GM12878 (cell line): Measurements from ENCODE around the gene FOXP1. TPM values are rescaled to one million over a fixed set of nuclear protein-coding genes. Genes with fewer than 3 reads are reported as not detected.

Experiments used
- ATAC-seq: fragments of 200-7000 bp; cut with Tn5 transposase; 3 replicates; pipeline ENCODE4 v1.9.1; 2020; ENCODE audit warnings: mild to moderate bottlenecking, moderate library complexity
- BruUV-seq: library from RNA; stranded (reverse); fragments of 400-500 nt; replicated peaks from 2 replicates; lab custom pipeline; 2021; lab: Mats Ljungman, UMichigan
- CTCF ChIA-PET: fragments of 300-600 bp; sonication (Branson Sonifier 250); formaldehyde crosslinking; extraction: SDS; loops from one replicate; lab custom pipeline; 2021; ENCODE audit warnings: inconsistent platforms; lab: Yijun Ruan, JAX
- POLR2A ChIA-PET: fragments of 350-600 bp; formaldehyde crosslinking; extraction: SDS; loops from one replicate; lab custom pipeline; 2021; ENCODE audit warnings: inconsistent platforms; lab: Charles Lee
- RAD21 ChIA-PET: fragments of 300-600 bp; sonication (Branson Sonifier 250); formaldehyde crosslinking; loops from one replicate; lab custom pipeline; 2023; ENCODE audit warnings: antibody characterized with exemption; ENCODE audit not compliant: unreplicated experiment; lab: Charles Lee
- SMC1A ChIA-PET: fragments of 300-600 bp; sonication (Branson Sonifier 250); formaldehyde crosslinking; loops from one replicate; lab custom pipeline; 2023; ENCODE audit not compliant: unreplicated experiment, uncharacterized antibody; lab: Charles Lee
- DNase-seq: peaks from one replicate; pipeline ENCODE4 v3.0.0-alpha.2; 2011; ENCODE audit warnings: low read depth, low spot score
- FAIRE-seq: peaks from 3 replicates; lab custom pipeline; 2011; peaks lifted over from hg19 to GRCh38; lab: Jason Lieb, UNC
- H2AFZ ChIP-seq: 2 replicates; pipeline ENCODE4 v1.6.0; 2011; ENCODE audit warnings: low read depth, low read length, control low read depth; ENCODE audit not compliant: control insufficient read depth
- H3K27ac ChIP-seq: 2 replicates; pipeline ENCODE4 v1.5.1; 2011; ENCODE audit warnings: control low read depth; ENCODE audit not compliant: control insufficient read depth, insufficient read depth
- H3K27me3 ChIP-seq, 2 experiments: replicated peaks in 1 of 2; 2 replicates each; pipeline versions ENCODE4 v1.6.0 to v1.6.1; 2011; ENCODE audit warnings: low read length in 1 of 2; ENCODE audit not compliant: control insufficient read depth in 2 of 2, insufficient read depth in 2 of 2
- H3K36me3 ChIP-seq, 2 experiments: 2 replicates each; pipeline ENCODE4 v1.5.1; 2011; ENCODE audit warnings: low read length in 1 of 2; ENCODE audit not compliant: control insufficient read depth in 2 of 2, insufficient read depth in 2 of 2
- H3K4me1 ChIP-seq: 2 replicates; pipeline ENCODE4 v1.6.1; 2011; ENCODE audit warnings: mild to moderate bottlenecking, low read length, moderate library complexity, mixed read lengths; ENCODE audit not compliant: control insufficient read depth, insufficient read depth
- H3K4me2 ChIP-seq: 2 replicates; pipeline ENCODE4 v1.6.0; 2011; ENCODE audit warnings: control low read depth; ENCODE audit not compliant: control insufficient read depth, insufficient read depth
- H3K4me3 ChIP-seq: fragments of 200-600 bp; sonication (generic); 2 replicates; pipeline ENCODE4 v1.5.1; 2016
- H3K79me2 ChIP-seq: 2 replicates; pipeline ENCODE4 v1.6.0; 2011; ENCODE audit warnings: low read length; ENCODE audit not compliant: control insufficient read depth, insufficient read depth
- H3K9ac ChIP-seq: 2 replicates; pipeline ENCODE4 v1.8.0; 2011; ENCODE audit warnings: low read length, control low read depth, mixed read lengths; ENCODE audit not compliant: control insufficient read depth, insufficient read depth
- H3K9me3 ChIP-seq: replicated peaks from 3 replicates; pipeline ENCODE4 v1.5.1; 2011; ENCODE audit warnings: mild to moderate bottlenecking, low read length; ENCODE audit not compliant: control insufficient read depth, insufficient read depth
- H4K20me1 ChIP-seq: 2 replicates; pipeline ENCODE4 v1.6.0; 2011; ENCODE audit not compliant: control insufficient read depth, insufficient read depth
- GATAD2B ChIP-seq: fragments of 450-650 bp; conservative IDR thresholded peaks from 2 replicates; pipeline ENCODE4 v1.6.1; 2017; ENCODE audit warnings: low read depth, mild to moderate bottlenecking, moderate library complexity
- MAX ChIP-seq: IDR thresholded peaks from 2 replicates; pipeline ENCODE4 v1.6.1; 2012; ENCODE audit warnings: low read depth, low read length, improper control_type of control experiment
- NFXL1 ChIP-seq: fragments of 450-650 bp; IDR thresholded peaks from 2 replicates; pipeline ENCODE4 v1.6.1; 2017; ENCODE audit warnings: antibody characterized with exemption, mild to moderate bottlenecking, borderline replicate concordance
- WGBS: methylation state at CpG from one replicate; pipeline ENCODE4 v1.1.6; 2016; ENCODE audit warnings: low lambda C conversion rate; ENCODE audit not compliant: insufficient replicate concordance, insufficient coverage; ENCODE audit errors: missing lambda C conversion rate; 5-methylcytosine and 5-hydroxymethylcytosine counted together
- in situ Hi-C: fragments of 300-500 bp; cut with MboI; formaldehyde crosslinking; loops from 9 replicates; pipeline ENCODE4 v1.14.3; 2018; ENCODE audit warnings: mixed read lengths
- intact Hi-C: fragments of 100-400 bp; cut with micrococcal nuclease; formaldehyde crosslinking; loops from one replicate; pipeline ENCODE4 v1.14.2; 2022; ENCODE audit not compliant: unreplicated experiment
- polyA plus RNA-seq, 11 experiments: library from polyadenylated mRNA; depleted of rRNA in 4 of 11; unstranded in 6 of 11; stranded (reverse) in 5 of 11; fragments of >200 nt; fragmentation: Nextera tagmentation in 4 of 11; fragmentation: Illumina TruSeq in 1 of 11; extraction: Ambion mirVana in 4 of 11; extraction: Trizol in 1 of 11; gene quantifications; 1 replicate in 1 of 11; 2 replicates in 10 of 11; pipeline versions ENCODE4 v1.2.1 to v1.2.3, GENCODE V29; 2011 to 2016; ENCODE audit warnings: inconsistent platforms in 2 of 11, missing spikeins in 2 of 11, low read depth in 1 of 11
- total RNA-seq, 4 experiments: library from RNA; depleted of rRNA in 3 of 4; stranded (reverse); fragments of >200 nt in 3 of 4; fragmentation: Illumina TruSeq in 1 of 4; extraction: Trizol in 1 of 4; gene quantifications; 2 replicates each; pipeline versions ENCODE4 v1.2.1 to v1.2.3, GENCODE V29; 2013 to 2021
- TF ChIP-seq, protein P1 (sequence below): fragments of 450-650 bp; IDR thresholded peaks from 2 replicates; pipeline ENCODE4 v1.6.1; 2017; ENCODE audit warnings: low read depth, mild to moderate bottlenecking, moderate library complexity

The FOXP1 gene
- total and polyA plus RNA-seq, 10 of the 15 experiments (the other 5 are each of a cell fraction or from before 2014, with no cell fraction given) = 0.05 to 1.6 (median 0.20) TPM; not detected in 1

DNA sequence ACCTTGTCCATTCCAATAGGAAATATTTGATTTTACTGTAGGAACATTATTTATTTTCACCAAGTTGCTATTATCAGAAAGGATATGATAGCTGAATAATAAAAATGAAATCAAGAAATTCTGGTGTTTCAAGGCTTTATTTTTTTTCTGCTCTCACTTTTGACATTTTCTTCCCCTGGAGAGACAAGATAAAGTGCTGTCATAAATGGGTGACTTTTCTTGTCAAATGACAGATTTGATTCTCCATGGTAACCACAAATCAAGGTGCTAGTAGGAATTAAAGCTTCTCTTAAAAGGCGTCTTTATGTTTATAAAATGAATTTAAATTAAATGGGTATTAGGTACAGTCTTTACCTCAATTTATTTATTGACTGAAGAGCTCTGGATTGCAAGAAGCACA, 124.6 kb downstream of the FOXP1 start:
- Histone ChIP-seq H3K79me2 (no peaks in the 10 kb centered on the region), H3K9ac (no peak overlapping the region), H3K4me3 (no peak overlapping the region), H3K4me1 (no peaks in the 10 kb centered on the region), H3K27me3 (no peaks in the 10 kb centered on the region; a peak in 2 of 4 replicates), H3K9me3 (no peaks in the 10 kb centered on the region)
- ChIA-PET POLR2A (no interaction called here), CTCF (no interaction called here)
- FAIRE-seq (no peak), ATAC-seq (no peak)
- WGBS = 0% methylated on average over 1 of the region's 1 CpG
- no TSS peak for BruUV-seq
- intact Hi-C loops = no loop called here
- no peak for TF ChIP-seq NFXL1
- TF ChIP-seq, all 136 proteins: peak for 0
- in situ Hi-C loops = no loop called here
- H4K20me1 ChIP-seq = no peaks in the 10 kb centered on the region
- ChIA-PET RAD21 (no interaction called here), SMC1A (no interaction called here)
- no peaks in the 10 kb centered on the region for H3K36me3 ChIP-seq
- H3K4me2 ChIP-seq = no peak overlapping the region
- H2AFZ ChIP-seq = no peak overlapping the region
- no peak for DNase-seq
- H3K27ac ChIP-seq = no peak overlapping the region

GRCh38 chr3:71456826-71457225, 126.7 kb downstream of the FOXP1 start:
- intact Hi-C loops = no loop called here
- H4K20me1 ChIP-seq = no peaks in the 10 kb centered on the region
- FAIRE-seq (no peak), ATAC-seq (no peak), DNase-seq (no peak)
- H3K4me1 ChIP-seq = no peaks in the 10 kb centered on the region
- H3K9ac ChIP-seq = no peak overlapping the region
- no peak for TF ChIP-seq MAX
- no peak for TF ChIP-seq GATAD2B
- TF ChIP-seq, protein P1, sequence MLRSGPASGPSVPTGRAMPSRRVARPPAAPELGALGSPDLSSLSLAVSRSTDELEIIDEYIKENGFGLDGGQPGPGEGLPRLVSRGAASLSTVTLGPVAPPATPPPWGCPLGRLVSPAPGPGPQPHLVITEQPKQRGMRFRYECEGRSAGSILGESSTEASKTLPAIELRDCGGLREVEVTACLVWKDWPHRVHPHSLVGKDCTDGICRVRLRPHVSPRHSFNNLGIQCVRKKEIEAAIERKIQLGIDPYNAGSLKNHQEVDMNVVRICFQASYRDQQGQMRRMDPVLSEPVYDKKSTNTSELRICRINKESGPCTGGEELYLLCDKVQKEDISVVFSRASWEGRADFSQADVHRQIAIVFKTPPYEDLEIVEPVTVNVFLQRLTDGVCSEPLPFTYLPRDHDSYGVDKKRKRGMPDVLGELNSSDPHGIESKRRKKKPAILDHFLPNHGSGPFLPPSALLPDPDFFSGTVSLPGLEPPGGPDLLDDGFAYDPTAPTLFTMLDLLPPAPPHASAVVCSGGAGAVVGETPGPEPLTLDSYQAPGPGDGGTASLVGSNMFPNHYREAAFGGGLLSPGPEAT = no peak
- no peak overlapping the region for H3K4me2 ChIP-seq
- BruUV-seq = no TSS peak
- H3K9me3 ChIP-seq = no peaks in the 10 kb centered on the region
- ChIA-PET RAD21 (no interaction called here), CTCF (no interaction called here), SMC1A (no interaction called here), POLR2A (no interaction called here)
- no peaks in the 10 kb centered on the region; a peak in 2 of 4 replicates for H3K27me3 ChIP-seq
- no peak overlapping the region for H3K27ac ChIP-seq
- H3K79me2 ChIP-seq = no peaks in the 10 kb centered on the region
- H3K4me3 ChIP-seq = no peak overlapping the region
- H2AFZ ChIP-seq = no peak overlapping the region
- no peaks in the 10 kb centered on the region for H3K36me3 ChIP-seq
- in situ Hi-C loops = no loop called here
- whole genome bisulfite sequencing = 0% methylated on average over 1 of the region's 1 CpG
